DOHH2 (cell line): Measurements from ENCODE around the gene TMEM272.

Experiments
- CTCF ChIP-seq: fragments of 200-600 bp; sonication (generic); IDR thresholded peaks from one replicate; pipeline ENCODE4 v1.5.1; 2014; ENCODE audit warnings: antibody characterized with exemption, mild to moderate bottlenecking, low read depth, low read length; ENCODE audit not compliant: poor library complexity, severe bottlenecking
- EZH2phosphoT487 ChIP-seq: fragments of 200-600 bp; sonication (generic); IDR thresholded peaks from 2 replicates; pipeline ENCODE4 v1.6.1; 2017; ENCODE audit warnings: borderline replicate concordance, mild to moderate bottlenecking, antibody characterized with exemption, low read length, moderate library complexity, mixed read lengths

- TF ChIP-seq CTCF (no peak), EZH2phosphoT487 (no peak)
These were observed 4.1 kb downstream of the TMEM272 start for GRCh38 chr13:51840917-51841316.
